Activated T-helper 2 cell treated with anti-CD3 and anti-CD28 coated beads, Interferon-gamma antibody, Interleukin-2, Interleukin-4, amounts not matched to agents 10 μg/mL and 5 μg/mL and 100 μg/mL, durations not matched to agents 14 hours and 24 hours and 36 hours (primary cell): Measurements from ENCODE around the gene VEPH1. TPM values are rescaled to one million over a fixed set of nuclear protein-coding genes. Genes with fewer than 3 reads are reported as not detected.

Experiments used
- DNase-seq: peaks from one replicate; pipeline ENCODE4 v3.0.0; 2021; ENCODE audit warnings: low spot score
- H3K27ac Mint-ChIP-seq: one replicate; pipeline ENCODE4 v1.8.0; 2021; ENCODE audit warnings: mixed read lengths
- H3K27me3 Mint-ChIP-seq: one replicate; pipeline ENCODE4 v1.8.0; 2021; ENCODE audit warnings: low read depth, mixed read lengths
- H3K36me3 Mint-ChIP-seq: one replicate; pipeline ENCODE4 v1.8.0; 2021; ENCODE audit warnings: low read depth, mixed read lengths
- H3K4me1 Mint-ChIP-seq: one replicate; pipeline ENCODE4 v1.8.0; 2021; ENCODE audit warnings: low read depth, mixed read lengths
- H3K4me3 Mint-ChIP-seq: one replicate; pipeline ENCODE4 v1.8.0; 2021; ENCODE audit warnings: low read depth, mild to moderate bottlenecking, moderate library complexity, mixed read lengths
- H3K9me3 Mint-ChIP-seq: one replicate; pipeline ENCODE4 v1.8.0; 2021; ENCODE audit warnings: mixed read lengths
- intact Hi-C: fragments of 100-400 bp; cut with micrococcal nuclease; formaldehyde crosslinking; loops from one replicate; pipeline ENCODE4 v1.15.1; 2023
- total RNA-seq: library from RNA; stranded (reverse); gene quantifications from 2 replicates; pipeline ENCODE4 v1.2.3, GENCODE V29; 2022

The VEPH1 gene
- total RNA-seq, 1 donor from 2014 or later: not detected

- peaks cover 2% of the 10 kb centered on the region for H3K27me3 Mint-ChIP-seq
- intact Hi-C loops: no loop called here
- H3K4me3 Mint-ChIP-seq: no peak overlapping the region
- no peaks in the 10 kb centered on the region for H3K4me1 Mint-ChIP-seq
- no peaks in the 10 kb centered on the region for H3K36me3 Mint-ChIP-seq
- no peak for DNase-seq
- H3K27ac Mint-ChIP-seq: no peak overlapping the region
- H3K9me3 Mint-ChIP-seq: no peaks in the 10 kb centered on the region
Observed at GRCh38 chr3:157249606-157250005, 253.6 kb downstream of the VEPH1 start.

- intact Hi-C loops: no loop called here
- Mint-ChIP-seq H3K27me3 (peaks cover 2% of the 10 kb centered on the region), H3K27ac (no peak overlapping the region), H3K36me3 (no peaks in the 10 kb centered on the region), H3K9me3 (no peaks in the 10 kb centered on the region), H3K4me3 (no peak overlapping the region), H3K4me1 (no peaks in the 10 kb centered on the region)
- no peak for DNase-seq
Observed at GRCh38 chr3:157248590-157249422, 254.4 kb downstream of the VEPH1 start.

- Mint-ChIP-seq H3K4me1 (no peaks in the 10 kb centered on the region), H3K27ac (no peak overlapping the region), H3K27me3 (peaks cover 5% of the 10 kb centered on the region), H3K4me3 (no peak overlapping the region), H3K9me3 (no peaks in the 10 kb centered on the region), H3K36me3 (no peaks in the 10 kb centered on the region)
- intact Hi-C loops: no loop called here
- no peak for DNase-seq
Observed at GRCh38 chr3:157247391-157247790, 255.8 kb downstream of the VEPH1 start.

- DNase-seq: no peak
- no peaks in the 10 kb centered on the region for H3K36me3 Mint-ChIP-seq
- H3K4me1 Mint-ChIP-seq: peaks cover 2% of the 10 kb centered on the region
- H3K4me3 Mint-ChIP-seq: no peak overlapping the region
- intact Hi-C loops: no loop called here
- no peak overlapping the region for H3K27ac Mint-ChIP-seq
- H3K9me3 Mint-ChIP-seq: no peaks in the 10 kb centered on the region
- peaks cover 6% of the 10 kb centered on the region for H3K27me3 Mint-ChIP-seq
Observed at GRCh38 chr3:157242836-157243235, 260.4 kb downstream of the VEPH1 start.

- no peak for DNase-seq
- H3K27me3 Mint-ChIP-seq: peaks cover 6% of the 10 kb centered on the region
- no peaks in the 10 kb centered on the region for H3K9me3 Mint-ChIP-seq
- H3K4me3 Mint-ChIP-seq: no peak overlapping the region
- no peaks in the 10 kb centered on the region for H3K36me3 Mint-ChIP-seq
- H3K27ac Mint-ChIP-seq: no peak overlapping the region
- intact Hi-C loops: no loop called here
- H3K4me1 Mint-ChIP-seq: peaks cover 2% of the 10 kb centered on the region
Observed at GRCh38 chr3:157241599-157241998, 261.6 kb downstream of the VEPH1 start.

- H3K4me1 Mint-ChIP-seq: peaks cover 2% of the 10 kb centered on the region
- H3K9me3 Mint-ChIP-seq: no peaks in the 10 kb centered on the region
- peaks cover 6% of the 10 kb centered on the region for H3K27me3 Mint-ChIP-seq
- no peak for DNase-seq
- intact Hi-C loops: no loop called here
- no peak overlapping the region for H3K4me3 Mint-ChIP-seq
- H3K27ac Mint-ChIP-seq: no peak overlapping the region
- H3K36me3 Mint-ChIP-seq: no peaks in the 10 kb centered on the region
Observed at GRCh38 chr3:157240408-157240807, 262.8 kb downstream of the VEPH1 start.

GRCh38 chr3:157239082-157239704 is 264.0 kb downstream of the VEPH1 start:
- Mint-ChIP-seq H3K36me3 (no peaks in the 10 kb centered on the region), H3K4me1 (peaks cover 2% of the 10 kb centered on the region), H3K4me3 (no peak overlapping the region), H3K9me3 (no peaks in the 10 kb centered on the region), H3K27ac (no peak overlapping the region), H3K27me3 (peaks cover 10% of the 10 kb centered on the region)
- intact Hi-C loops: loop anchor here (1.0 to 2.0 kb wide), 4 partner anchors 18 to 78 kb away; partner anchors contain the start of gene CCNL1
- DNase-seq: peak; percentile 57

- intact Hi-C loops: loop anchor here (2.0 kb wide), 2 partner anchors 18 to 78 kb away; partner anchors contain the start of gene CCNL1
- Mint-ChIP-seq H3K4me1 (peaks cover 2% of the 10 kb centered on the region), H3K9me3 (no peaks in the 10 kb centered on the region), H3K36me3 (no peaks in the 10 kb centered on the region), H3K4me3 (no peak overlapping the region), H3K27ac (no peak overlapping the region), H3K27me3 (peaks cover 10% of the 10 kb centered on the region)
- no peak for DNase-seq
Observed at GRCh38 chr3:157238457-157238856, 264.8 kb downstream of the VEPH1 start.

- no peak overlapping the region for H3K4me3 Mint-ChIP-seq
- H3K9me3 Mint-ChIP-seq: no peaks in the 10 kb centered on the region
- intact Hi-C loops: loop anchor here (2.0 kb wide), 2 partner anchors 17 to 77 kb away; partner anchors contain the start of gene CCNL1
- H3K4me1 Mint-ChIP-seq: peaks cover 2% of the 10 kb centered on the region
- H3K27ac Mint-ChIP-seq: no peak overlapping the region
- peaks cover 11% of the 10 kb centered on the region for H3K27me3 Mint-ChIP-seq
- H3K36me3 Mint-ChIP-seq: no peaks in the 10 kb centered on the region
- no peak for DNase-seq
Observed at GRCh38 chr3:157237886-157238285, 265.3 kb downstream of the VEPH1 start.

GRCh38 chr3:157235291-157235690 is 267.9 kb downstream of the VEPH1 start:
- DNase-seq: no peak
- no peak overlapping the region for H3K4me3 Mint-ChIP-seq
- H3K9me3 Mint-ChIP-seq: no peaks in the 10 kb centered on the region
- intact Hi-C loops: no loop called here
- H3K27me3 Mint-ChIP-seq: peaks cover 18% of the 10 kb centered on the region
- H3K27ac Mint-ChIP-seq: no peak overlapping the region
- H3K4me1 Mint-ChIP-seq: peaks cover 2% of the 10 kb centered on the region
- no peaks in the 10 kb centered on the region for H3K36me3 Mint-ChIP-seq

GRCh38 chr3:157233923-157234322 is 269.3 kb downstream of the VEPH1 start:
- intact Hi-C loops: no loop called here
- no peak for DNase-seq
- H3K4me3 Mint-ChIP-seq: no peak overlapping the region
- H3K27me3 Mint-ChIP-seq: peaks cover 18% of the 10 kb centered on the region
- peaks cover under 1% of the 10 kb centered on the region for H3K4me1 Mint-ChIP-seq
- no peaks in the 10 kb centered on the region for H3K9me3 Mint-ChIP-seq
- H3K27ac Mint-ChIP-seq: no peak overlapping the region
- H3K36me3 Mint-ChIP-seq: no peaks in the 10 kb centered on the region

GRCh38 chr3:157232141-157232540 is 271.1 kb downstream of the VEPH1 start:
- no peak overlapping the region for H3K4me3 Mint-ChIP-seq
- H3K27ac Mint-ChIP-seq: no peak overlapping the region
- no peaks in the 10 kb centered on the region for H3K36me3 Mint-ChIP-seq
- peaks cover 26% of the 10 kb centered on the region for H3K27me3 Mint-ChIP-seq
- no peaks in the 10 kb centered on the region for H3K9me3 Mint-ChIP-seq
- no peak for DNase-seq
- no peaks in the 10 kb centered on the region for H3K4me1 Mint-ChIP-seq
- intact Hi-C loops: no loop called here

- Mint-ChIP-seq H3K9me3 (no peaks in the 10 kb centered on the region), H3K4me1 (peaks cover 6% of the 10 kb centered on the region), H3K36me3 (no peaks in the 10 kb centered on the region), H3K27me3 (peaks cover 26% of the 10 kb centered on the region), H3K4me3 (no peak overlapping the region), H3K27ac (no peak overlapping the region)
- no peak for DNase-seq
- intact Hi-C loops: no loop called here
Observed at GRCh38 chr3:157231071-157231470, 272.1 kb downstream of the VEPH1 start.
